ENCODE measurements around the gene DGKG. TPM values are rescaled to one million over a fixed set of nuclear protein-coding genes. Genes with fewer than 3 reads are reported as not detected.

DGKG gene
- total and polyA plus RNA-seq, 8 donors, result 4.2 to 7.6 (median 5.5) TPM

- Histone ChIP-seq H3K9me3 (no peaks in the 10 kb centered on the region), H3K4me3 (no peak overlapping the region), H3K4me1 (no peaks in the 10 kb centered on the region), H3K27ac (no peak overlapping the region), H3K27me3 (peaks cover 0 to 14% of the 10 kb centered on the region in 2 donors), H3K36me3 (no peaks in the 10 kb centered on the region)
- intact Hi-C loops (cut with DNase I), result no loop called here
- no peak for DNase-seq
- TF ChIP-seq CTCF (IDR thresholded peaks at IDR 0.05), result no peak
- ATAC-seq, result no peak
Observed at GRCh38 chr3:186305286-186305685, 56.7 kb downstream of the DGKG start.

GRCh38 chr3:186303965-186304364 is 58.1 kb downstream of the DGKG start:
- Histone ChIP-seq H3K9me3 (no peaks in the 10 kb centered on the region), H3K4me1 (no peaks in the 10 kb centered on the region), H3K36me3 (no peaks in the 10 kb centered on the region), H3K27ac (no peak overlapping the region), H3K27me3 (peaks cover 0 to 17% of the 10 kb centered on the region in 2 donors), H3K4me3 (no peak overlapping the region)
- ATAC-seq, result no peak
- intact Hi-C loops (cut with DNase I), result no loop called here
- no peak for DNase-seq
- no peak for TF ChIP-seq CTCF (IDR thresholded peaks at IDR 0.05)

- Histone ChIP-seq H3K27ac (no peak overlapping the region), H3K36me3 (peaks cover 0 to 12% of the 10 kb centered on the region in 2 donors), H3K27me3 (peaks cover 0 to 14% of the 10 kb centered on the region in 2 donors), H3K9me3 (no peaks in the 10 kb centered on the region), H3K4me3 (no peak overlapping the region), H3K4me1 (no peaks in the 10 kb centered on the region)
- ATAC-seq, result no peak
- no peak for TF ChIP-seq CTCF (IDR thresholded peaks at IDR 0.05)
- DNase-seq, result no peak
- intact Hi-C loops (cut with DNase I), result no loop called here
Observed at GRCh38 chr3:186299327-186299726, 62.7 kb downstream of the DGKG start.

GRCh38 chr3:186298876-186299275 is 63.2 kb downstream of the DGKG start:
- peaks cover 0 to 10% of the 10 kb centered on the region in 2 donors for H3K27me3 ChIP-seq
- H3K27ac ChIP-seq, result no peak overlapping the region
- ATAC-seq, result no peak
- intact Hi-C loops (cut with DNase I), result no loop called here
- no peak overlapping the region for H3K4me3 ChIP-seq
- no peak for DNase-seq
- no peaks in the 10 kb centered on the region for H3K4me1 ChIP-seq
- peaks cover 0 to 12% of the 10 kb centered on the region in 2 donors for H3K36me3 ChIP-seq
- TF ChIP-seq CTCF (IDR thresholded peaks at IDR 0.05), result no peak
- H3K9me3 ChIP-seq, result no peaks in the 10 kb centered on the region

GRCh38 chr3:186290796-186291195 is 71.2 kb downstream of the DGKG start:
- Histone ChIP-seq H3K4me1 (no peaks in the 10 kb centered on the region), H3K9me3 (no peaks in the 10 kb centered on the region), H3K27ac (no peak overlapping the region), H3K36me3 (peaks cover 0 to 9% of the 10 kb centered on the region in 2 donors), H3K4me3 (no peak overlapping the region), H3K27me3 (no peaks in the 10 kb centered on the region)
- no peak for TF ChIP-seq CTCF (IDR thresholded peaks at IDR 0.05)
- DNase-seq (no peak), ATAC-seq (no peak)
- intact Hi-C loops (cut with DNase I), result no loop called here

Measured in left lung (tissue), 10 donors.